Hepatocyte (in vitro differentiated cells): ENCODE results near the gene OPTC.

Source experiments
- CTCF ChIP-seq: fragments of 200-600 bp; sonication (generic); IDR thresholded peaks from 2 replicates; pipeline ENCODE4 v1.5.1; 2016; ENCODE audit warnings: antibody characterized with exemption, mild to moderate bottlenecking; ENCODE audit not compliant: poor library complexity
- EZH2phosphoT487 ChIP-seq: fragments of 200-600 bp; sonication (generic); IDR thresholded peaks from one replicate; pipeline ENCODE4 v1.6.1; 2018; ENCODE audit warnings: antibody characterized with exemption, mild to moderate bottlenecking, low read depth, moderate library complexity; ENCODE audit not compliant: unreplicated experiment, severe bottlenecking

GRCh38 chr1:203531063-203531462 lies 37.1 kb downstream of the OPTC start:
- TF ChIP-seq EZH2phosphoT487 (no peak), CTCF (no peak)
